Measurements from ENCODE around the gene PTPRK. TPM values are rescaled to one million over a fixed set of nuclear protein-coding genes. Genes with fewer than 3 reads are reported as not detected.

The PTPRK gene
- polyA plus RNA-seq, 1 donor (not counting 4 experiments of a cell fraction or from before 2014, with no cell fraction given): 52.7 TPM

- no peaks in the 10 kb centered on the region for H3K79me2 ChIP-seq (ENCODE audit: control insufficient read depth, insufficient read depth, low read length)
- H3K9me3 ChIP-seq (ENCODE audit: control insufficient read depth, low read depth, low read length): no peaks in the 10 kb centered on the region
- H3K27me3 ChIP-seq (ENCODE audit: control insufficient read depth, extremely low read depth, insufficient read depth, low read length): no peaks in the 10 kb centered on the region
- no peaks in the 10 kb centered on the region for H4K20me1 ChIP-seq (ENCODE audit: control insufficient read depth, extremely low read depth, insufficient read depth, low read length)
- H3K27ac ChIP-seq (ENCODE audit: control insufficient read depth, insufficient read depth, low read length): no peak overlapping the region
- peaks cover 0 to 3% of the 10 kb centered on the region in 2 experiments for H3K36me3 ChIP-seq (ENCODE audit: control insufficient read depth in 2 of 2, extremely low read depth in 1 of 2, insufficient read depth in 2 of 2, low read length in 2 of 2)
- dilution Hi-C loops (cut with MboI; ENCODE audit: extremely low pct_ligation_motif_present, low sequenced_read_pairs): no loop called here
- no peaks in the 10 kb centered on the region for H3K9me1 ChIP-seq (ENCODE audit: control insufficient read depth, extremely low read depth, insufficient read depth, low read length)
- DNase-seq (ENCODE audit: low read depth, low spot score) (no peak), FAIRE-seq (no peak)
- TF ChIP-seq CTCF (optimal IDR thresholded peaks at IDR 0.05 in 1 of 3, IDR thresholded peaks at IDR 0.05 in 1 of 3, conservative IDR thresholded peaks at IDR 0.05 in 1 of 3; ENCODE audit: extremely low read depth in 1 of 3, insufficient read depth in 2 of 3, low read length in 3 of 3) (no peak), EZH2 (IDR thresholded peaks at IDR 0.05; ENCODE audit: low read length) (no peak)
- H3K4me2 ChIP-seq (ENCODE audit: control insufficient read depth, extremely low read depth, insufficient read depth, low read depth, low read length): no peak overlapping the region
- no peak overlapping the region for H2AFZ ChIP-seq (ENCODE audit: control insufficient read depth, low read length)
- no peak overlapping the region for H3K4me3 ChIP-seq (ENCODE audit: control insufficient read depth in 2 of 3, extremely low read depth in 1 of 3, insufficient read depth in 2 of 3, low read depth in 1 of 3, low read length in 3 of 3)
- H3K4me1 ChIP-seq (ENCODE audit: control insufficient read depth, extremely low read depth, insufficient read depth, low read length): no peaks in the 10 kb centered on the region
- no peak overlapping the region for H3K9ac ChIP-seq (ENCODE audit: control insufficient read depth, extremely low read depth, insufficient read depth, low read length)
These were observed 402.5 kb downstream of the PTPRK start for GRCh38 chr6:128117916-128118315.

- no peak overlapping the region for H3K4me3 ChIP-seq (ENCODE audit: control insufficient read depth in 2 of 3, extremely low read depth in 1 of 3, insufficient read depth in 2 of 3, low read depth in 1 of 3, low read length in 3 of 3)
- TF ChIP-seq CTCF (optimal IDR thresholded peaks at IDR 0.05 in 1 of 3, IDR thresholded peaks at IDR 0.05 in 1 of 3, conservative IDR thresholded peaks at IDR 0.05 in 1 of 3; ENCODE audit: extremely low read depth in 1 of 3, insufficient read depth in 2 of 3, low read length in 3 of 3) (no peak), EZH2 (IDR thresholded peaks at IDR 0.05; ENCODE audit: low read length) (no peak)
- no peak overlapping the region for H3K4me2 ChIP-seq (ENCODE audit: control insufficient read depth, extremely low read depth, insufficient read depth, low read depth, low read length)
- dilution Hi-C loops (cut with MboI; ENCODE audit: extremely low pct_ligation_motif_present, low sequenced_read_pairs): no loop called here
- no peaks in the 10 kb centered on the region for H3K27me3 ChIP-seq (ENCODE audit: control insufficient read depth, extremely low read depth, insufficient read depth, low read length)
- H3K9me3 ChIP-seq (ENCODE audit: control insufficient read depth, low read depth, low read length): no peaks in the 10 kb centered on the region
- H3K36me3 ChIP-seq (ENCODE audit: control insufficient read depth in 2 of 2, extremely low read depth in 1 of 2, insufficient read depth in 2 of 2, low read length in 2 of 2): peaks cover 0 to 3% of the 10 kb centered on the region in 2 experiments
- H3K27ac ChIP-seq (ENCODE audit: control insufficient read depth, insufficient read depth, low read length): no peak overlapping the region
- DNase-seq (ENCODE audit: low read depth, low spot score) (no peak), FAIRE-seq (no peak)
- no peaks in the 10 kb centered on the region for H3K79me2 ChIP-seq (ENCODE audit: control insufficient read depth, insufficient read depth, low read length)
- H3K9me1 ChIP-seq (ENCODE audit: control insufficient read depth, extremely low read depth, insufficient read depth, low read length): no peaks in the 10 kb centered on the region
- H3K9ac ChIP-seq (ENCODE audit: control insufficient read depth, extremely low read depth, insufficient read depth, low read length): no peak overlapping the region
- H2AFZ ChIP-seq (ENCODE audit: control insufficient read depth, low read length): no peak overlapping the region
- H4K20me1 ChIP-seq (ENCODE audit: control insufficient read depth, extremely low read depth, insufficient read depth, low read length): no peaks in the 10 kb centered on the region
- H3K4me1 ChIP-seq (ENCODE audit: control insufficient read depth, extremely low read depth, insufficient read depth, low read length): no peaks in the 10 kb centered on the region
These were observed 406.2 kb downstream of the PTPRK start for GRCh38 chr6:128114164-128114563.

Measured in keratinocyte (primary cell).